GM19023 (cell line): Measurements from ENCODE around the gene ROBO4.

Experiments
- ATAC-seq: cut with Tn5 transposase; IDR thresholded peaks from one replicate; pipeline ENCODE4 v1.9.1; 2021; ENCODE audit warnings: mild to moderate bottlenecking, moderate library complexity; ENCODE audit not compliant: unreplicated experiment

Gene ROBO4

GRCh38 chr11:124844664-124845079 is 53.0 kb downstream of the ROBO4 start:
- no peak for ATAC-seq

GRCh38 chr11:124843616-124843910 is 54.1 kb downstream of the ROBO4 start:
- no peak for ATAC-seq

- ATAC-seq: no peak
Measured at GRCh38 chr11:124842305-124842704, 55.4 kb downstream of the ROBO4 start.

GRCh38 chr11:124841840-124842239 is 55.8 kb downstream of the ROBO4 start:
- no peak for ATAC-seq

GRCh38 chr11:124841201-124841600 is 56.5 kb downstream of the ROBO4 start:
- no peak for ATAC-seq

GRCh38 chr11:124840666-124841065 is 57.0 kb downstream of the ROBO4 start:
- no peak for ATAC-seq

GRCh38 chr11:124839972-124840621 is 57.6 kb downstream of the ROBO4 start:
- no peak for ATAC-seq

GRCh38 chr11:124839128-124839971 is 58.3 kb downstream of the ROBO4 start:
- ATAC-seq: no peak

- no peak for ATAC-seq
Measured at GRCh38 chr11:124838805-124839127, 58.9 kb downstream of the ROBO4 start.

GRCh38 chr11:124837491-124837856 is 60.2 kb downstream of the ROBO4 start:
- ATAC-seq: no peak

GRCh38 chr11:124835918-124836317 is 61.7 kb downstream of the ROBO4 start:
- no peak for ATAC-seq

GRCh38 chr11:124834526-124835180 is 63.0 kb downstream of the ROBO4 start:
- ATAC-seq: no peak
